HG02678 (cell line): ENCODE data around the gene PAQR8.
A peak's percentile ranks its signal among the peaks of the same experiment; 100 is the strongest.

Experiments used
- ATAC-seq: cut with Tn5 transposase; IDR thresholded peaks from one replicate; pipeline ENCODE4 v1.9.1; 2021; ENCODE audit warnings: mild to moderate bottlenecking, moderate library complexity; ENCODE audit not compliant: unreplicated experiment

The PAQR8 gene, protein sequence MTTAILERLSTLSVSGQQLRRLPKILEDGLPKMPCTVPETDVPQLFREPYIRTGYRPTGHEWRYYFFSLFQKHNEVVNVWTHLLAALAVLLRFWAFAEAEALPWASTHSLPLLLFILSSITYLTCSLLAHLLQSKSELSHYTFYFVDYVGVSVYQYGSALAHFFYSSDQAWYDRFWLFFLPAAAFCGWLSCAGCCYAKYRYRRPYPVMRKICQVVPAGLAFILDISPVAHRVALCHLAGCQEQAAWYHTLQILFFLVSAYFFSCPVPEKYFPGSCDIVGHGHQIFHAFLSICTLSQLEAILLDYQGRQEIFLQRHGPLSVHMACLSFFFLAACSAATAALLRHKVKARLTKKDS

DNA sequence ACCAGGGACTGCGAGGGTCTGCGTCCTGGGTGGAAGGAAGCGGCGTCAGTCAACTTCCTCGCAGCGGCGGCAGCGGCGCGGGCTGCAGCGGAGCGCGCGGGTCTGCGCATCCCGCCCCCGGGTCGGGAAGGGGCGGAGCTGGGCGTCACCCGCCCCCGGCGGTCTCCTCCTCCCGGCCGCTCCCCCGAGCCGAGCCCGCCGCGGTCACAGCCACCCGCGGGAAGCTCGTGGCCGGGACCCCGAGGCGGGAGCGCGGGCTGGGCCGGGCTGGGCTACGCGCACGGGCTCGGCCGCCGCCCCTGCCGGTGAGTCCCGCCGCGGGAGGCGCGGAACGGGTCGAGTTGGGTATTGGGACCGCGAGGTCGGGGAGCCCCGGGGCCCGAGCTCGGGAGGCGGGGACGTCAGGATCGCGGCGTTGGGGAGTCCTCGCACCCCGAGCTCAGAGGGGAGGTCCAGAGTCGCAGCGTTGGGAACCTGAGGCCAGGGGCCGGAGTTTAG lies at the start of gene PAQR8:
Gene PAQR8, plus strand, starts transcription at position 207 of the 498 bp plus-strand sequence. CDS start 41,063 bp downstream, outside the sequence.
- peak; percentile 86 for ATAC-seq

DNA sequence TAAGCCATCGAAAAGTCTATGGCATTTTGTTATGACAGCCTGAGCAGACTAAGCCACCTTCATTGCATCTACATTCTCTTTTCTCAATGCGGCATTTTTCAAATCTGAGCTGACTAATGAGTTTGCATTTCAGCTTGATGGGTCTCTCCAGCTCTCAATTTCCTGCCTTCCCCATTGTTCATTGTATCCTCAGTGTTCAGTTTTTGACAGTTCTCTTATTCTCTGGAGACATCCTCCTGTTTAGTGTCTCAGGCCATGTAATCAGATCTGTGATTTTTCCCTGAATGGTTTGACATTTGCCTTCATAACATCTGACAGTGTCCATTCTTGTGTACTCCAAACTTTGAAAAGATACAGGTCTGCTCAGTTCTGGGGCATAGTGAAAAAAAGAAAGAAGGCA lies 49.5 kb upstream of the PAQR8 start:
- no peak for ATAC-seq

DNA sequence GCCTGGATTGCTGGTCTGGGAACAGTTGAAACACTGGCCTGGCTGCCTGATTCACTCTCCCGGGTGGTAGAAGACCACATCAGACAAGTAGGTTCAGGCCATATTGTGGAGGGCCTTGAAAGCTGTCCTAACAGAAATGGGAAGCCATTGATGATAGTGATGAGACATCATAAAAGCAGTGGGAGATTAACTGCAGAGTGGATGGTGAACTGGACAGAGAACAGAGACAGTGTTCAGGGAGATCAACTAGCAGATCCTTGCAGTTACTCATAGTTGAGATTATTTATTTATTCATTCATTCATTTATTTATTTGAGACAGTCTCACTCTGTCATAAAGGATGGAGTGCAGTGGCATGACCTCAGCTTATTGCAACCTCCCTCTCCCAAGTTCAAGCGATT lies 47.2 kb upstream of the PAQR8 start:
- ATAC-seq: no peak

DNA sequence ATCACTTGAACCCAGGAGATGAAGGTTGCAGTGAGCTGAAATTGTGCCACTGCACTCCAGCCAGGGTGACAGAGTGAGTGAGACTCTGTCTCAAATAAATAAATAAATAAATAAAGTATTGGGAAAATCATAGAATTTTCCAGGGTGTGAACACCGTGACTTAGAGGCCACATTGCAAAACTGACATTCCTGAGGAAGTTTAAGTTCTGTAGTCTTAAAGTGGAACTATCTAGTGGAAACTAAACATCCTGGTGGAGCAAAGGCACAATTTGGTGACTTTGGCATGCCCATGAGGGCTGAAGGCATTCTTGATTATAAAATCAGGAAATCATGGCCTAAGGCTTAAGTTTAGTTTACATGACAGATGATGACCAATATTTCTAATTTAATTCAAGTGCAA lies 44.7 kb upstream of the PAQR8 start:
- ATAC-seq: no peak

DNA sequence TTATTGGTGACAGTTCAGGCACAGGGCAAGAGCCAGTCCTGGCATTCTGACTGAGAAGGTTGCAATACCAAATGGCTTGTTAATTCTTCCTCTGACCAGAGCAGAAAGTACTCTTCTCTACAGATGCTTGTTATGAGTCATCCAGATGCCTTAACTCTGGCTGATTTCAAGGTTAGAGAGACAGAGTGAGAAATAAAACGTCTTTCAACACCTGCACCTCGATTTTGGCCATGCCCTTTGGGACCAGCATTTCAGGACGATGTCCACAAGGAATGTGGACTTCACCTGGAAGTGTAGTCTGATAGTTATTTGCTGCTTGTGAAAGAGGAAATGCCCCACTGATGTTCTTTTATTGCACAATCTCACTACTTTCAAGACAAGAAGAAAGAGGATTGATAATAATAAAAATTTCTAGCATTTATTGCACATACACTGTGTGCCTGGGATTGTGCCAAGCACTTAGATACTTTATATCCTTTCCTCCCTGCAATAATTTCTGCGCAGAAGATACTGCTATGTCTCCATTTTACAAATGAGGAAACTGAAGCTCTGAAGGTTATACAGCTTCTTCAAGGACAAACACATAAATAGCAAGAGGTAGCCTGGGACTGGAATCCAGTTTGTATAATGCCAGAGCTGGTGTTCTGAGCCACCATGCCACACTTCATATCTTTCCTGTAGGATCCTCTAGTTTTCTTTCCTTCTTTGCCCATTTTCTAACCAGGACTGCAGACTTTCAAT lies 43.9 kb upstream of the PAQR8 start:
- ATAC-seq: peak; percentile 99

DNA sequence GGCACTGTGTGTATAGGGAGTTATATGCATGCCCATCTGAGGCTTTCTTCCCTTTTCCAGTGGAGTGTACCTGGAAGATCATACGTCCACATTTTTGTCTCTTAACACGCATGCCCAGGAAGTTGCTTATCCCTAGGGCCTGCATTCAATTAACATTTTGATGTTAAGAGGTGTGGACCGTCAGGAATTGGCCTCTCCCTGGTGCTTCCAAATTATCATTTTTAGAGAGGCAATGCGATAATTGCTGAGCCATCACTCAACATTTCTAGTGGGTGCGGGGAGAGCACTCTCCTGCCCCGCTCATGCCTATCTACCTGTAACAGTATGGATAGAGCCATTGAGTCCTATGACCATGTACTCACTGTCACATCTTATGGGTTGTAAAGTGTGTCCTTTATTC lies 37.8 kb upstream of the PAQR8 start:
- no peak for ATAC-seq

DNA sequence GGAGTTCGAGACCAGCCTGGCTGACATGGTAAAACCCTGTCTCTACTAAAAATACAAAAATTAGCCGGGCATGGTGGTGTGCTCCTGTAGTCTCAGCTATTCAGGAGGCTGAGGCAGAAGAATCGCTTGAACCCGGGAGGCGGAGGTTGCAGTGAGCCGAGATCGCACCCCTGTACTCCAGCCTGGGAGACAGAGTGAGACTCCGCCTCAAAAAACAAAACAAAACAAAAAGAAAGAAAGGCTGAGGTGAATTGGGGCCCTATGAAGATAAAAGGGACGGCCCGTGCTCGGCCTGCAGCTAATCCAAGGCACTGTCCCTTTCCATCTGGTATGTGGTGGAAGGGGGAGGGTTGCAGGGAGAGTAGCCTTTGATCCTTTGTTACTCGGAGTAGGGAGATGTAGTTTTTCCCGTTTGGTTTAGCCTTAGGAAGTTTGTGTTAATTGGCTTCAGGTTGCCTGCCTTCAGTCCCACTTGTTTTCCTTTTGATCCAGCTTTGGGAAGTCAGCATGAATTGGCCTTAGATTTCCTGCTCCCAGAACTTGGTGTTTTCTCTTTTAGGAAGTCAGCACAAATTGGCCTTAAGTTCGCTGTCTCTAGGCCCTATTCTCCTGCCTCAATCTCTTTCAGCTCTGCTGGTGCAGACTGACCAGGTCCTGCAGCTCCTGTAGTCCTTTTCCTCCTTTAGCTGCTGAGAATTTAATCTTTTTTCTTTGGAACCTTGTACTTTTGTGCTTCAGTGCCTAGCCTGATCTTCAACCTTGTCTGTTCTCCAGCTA lies 36.1 kb upstream of the PAQR8 start:
- no peak for ATAC-seq

DNA sequence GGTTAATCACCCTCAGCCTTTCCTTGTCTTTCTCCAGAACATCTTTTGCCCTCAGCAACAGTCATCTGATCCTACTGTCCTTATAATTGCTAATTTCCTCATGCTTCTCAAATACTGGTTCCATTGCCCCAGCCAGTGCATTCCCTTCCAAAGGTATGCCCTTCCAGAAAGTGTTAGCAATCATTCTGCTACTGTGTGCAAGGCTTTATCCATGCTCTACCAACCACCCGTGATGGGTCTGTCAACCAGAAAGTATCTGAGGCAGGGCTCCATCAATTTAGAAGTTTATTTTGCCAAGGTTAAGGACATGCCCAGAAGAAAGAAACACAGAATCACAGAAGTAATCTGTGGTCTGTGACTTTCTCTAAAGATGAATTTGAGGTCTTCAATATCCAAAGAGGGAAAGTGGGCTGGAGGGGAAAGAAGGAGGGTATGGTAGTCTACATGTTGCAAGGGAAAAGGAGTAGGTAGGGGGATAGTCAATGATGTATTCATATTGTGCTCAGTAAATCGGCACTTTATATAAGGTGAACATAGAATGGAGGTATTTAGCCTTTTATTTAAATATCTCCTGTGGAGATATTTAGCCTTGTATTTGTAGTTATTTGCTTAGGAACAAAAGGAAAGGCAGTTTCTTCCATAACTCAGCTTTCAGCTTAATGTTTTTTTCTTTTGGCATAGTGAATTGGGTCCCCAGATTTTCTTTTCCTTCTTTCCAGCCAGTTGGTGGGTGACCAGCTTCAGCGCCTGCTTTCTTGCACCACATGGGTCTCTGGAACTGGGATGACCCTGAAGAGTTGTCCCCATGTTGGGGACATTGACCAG lies 35.2 kb upstream of the PAQR8 start:
- no peak for ATAC-seq

DNA sequence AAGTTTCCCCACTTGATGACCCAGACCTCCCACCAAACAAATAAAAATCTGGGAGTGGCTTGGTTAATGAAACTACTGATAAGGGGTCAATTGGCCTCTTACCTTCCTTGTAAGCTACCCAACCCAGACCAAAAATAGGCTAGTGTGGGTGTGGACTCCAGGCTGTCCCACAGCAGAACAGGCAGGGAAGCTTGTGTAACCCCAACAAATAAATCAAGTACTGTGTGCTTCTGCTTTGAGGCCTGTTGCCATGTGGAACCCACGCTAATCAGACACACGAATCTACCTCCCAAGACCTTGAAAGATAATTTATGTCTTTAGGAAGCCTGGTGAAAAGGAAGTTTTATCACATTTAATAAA lies 33.7 kb upstream of the PAQR8 start:
- ATAC-seq: no peak

DNA sequence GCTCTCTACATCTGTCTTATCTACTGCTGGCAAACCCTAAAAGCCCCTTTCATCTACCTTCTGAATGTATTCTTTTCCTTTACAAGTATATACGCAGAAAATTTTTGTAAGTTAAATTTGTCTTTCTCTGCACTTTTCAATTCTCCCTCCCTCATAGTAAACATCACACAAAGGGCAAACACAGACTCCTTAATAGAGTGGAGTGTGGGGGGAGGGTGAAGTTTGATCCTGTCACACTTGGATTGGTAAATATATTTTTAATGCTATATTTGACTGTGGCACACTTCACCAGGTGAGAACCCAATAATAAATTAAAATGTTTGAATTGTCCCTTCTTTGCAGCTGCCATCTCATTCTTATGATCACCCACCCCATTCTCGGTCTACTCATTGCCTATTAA lies 33.2 kb upstream of the PAQR8 start:
- no peak for ATAC-seq

DNA sequence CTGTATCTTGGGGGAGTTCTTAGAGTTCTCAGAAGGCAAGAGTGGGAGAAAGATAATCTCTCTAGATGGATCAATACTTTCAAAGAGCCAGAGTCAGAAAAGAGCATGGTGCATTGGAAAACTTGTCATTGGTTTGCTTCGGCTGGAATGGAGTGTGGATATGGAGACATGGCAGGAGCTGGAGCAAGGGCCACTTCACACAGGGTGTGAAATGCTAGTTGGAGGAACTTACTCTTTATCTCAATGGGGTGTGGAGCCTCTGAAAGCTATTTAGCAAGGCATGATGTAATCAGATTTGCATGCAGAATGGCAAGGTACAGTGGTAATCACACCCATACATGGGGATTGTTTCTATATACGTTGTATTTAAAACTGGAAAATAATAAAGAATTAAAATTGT lies 31.5 kb upstream of the PAQR8 start:
- no peak for ATAC-seq

DNA sequence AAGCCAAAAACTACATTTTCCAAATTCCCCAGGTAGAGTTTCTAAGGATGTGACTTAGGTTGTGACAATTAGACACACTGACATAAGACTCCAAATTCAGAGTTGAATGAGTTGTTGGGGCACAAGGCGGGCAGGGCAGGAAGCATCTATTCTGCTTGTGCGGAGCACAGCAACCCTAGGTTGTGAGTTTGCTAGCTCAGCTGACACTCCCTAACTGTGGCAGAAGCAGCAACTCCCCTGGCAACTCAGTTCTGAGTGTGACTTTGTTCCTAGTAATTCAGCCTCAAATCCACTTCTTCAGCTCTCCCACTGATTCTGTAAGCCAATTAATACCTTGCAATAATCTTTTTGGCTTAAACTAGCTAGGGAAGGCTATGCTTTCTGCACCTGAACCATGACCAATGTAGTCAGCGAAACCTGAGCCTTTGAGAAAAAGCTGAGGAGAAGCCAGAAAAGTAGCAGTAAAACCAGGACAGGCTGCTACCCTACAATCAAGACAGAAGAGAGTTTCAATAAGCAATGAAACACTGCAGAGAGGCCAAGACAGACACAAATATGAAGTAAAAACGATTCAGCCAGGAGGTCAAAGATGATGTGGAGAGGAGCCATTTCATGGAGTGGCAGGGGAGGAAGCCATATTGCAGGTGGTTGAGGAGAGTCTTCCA lies 30.0 kb upstream of the PAQR8 start:
- ATAC-seq: no peak

DNA sequence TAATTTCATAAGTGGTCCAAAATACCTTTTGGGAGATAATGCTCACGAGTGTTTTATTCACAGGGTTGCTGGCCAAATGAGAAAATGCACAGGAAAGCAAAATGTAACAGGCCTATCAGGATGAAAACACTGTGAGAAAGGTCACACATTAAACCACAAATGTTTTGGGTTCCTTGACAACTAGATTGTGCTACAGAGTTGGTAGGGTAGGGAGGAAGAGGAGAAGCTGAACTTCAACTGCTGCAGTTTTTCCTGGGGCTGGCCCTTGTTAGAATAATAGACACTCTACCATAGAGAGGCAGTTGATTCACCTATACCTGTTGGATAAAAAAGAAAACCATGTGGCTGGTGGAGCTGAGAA lies 28.1 kb upstream of the PAQR8 start:
- ATAC-seq: no peak

DNA sequence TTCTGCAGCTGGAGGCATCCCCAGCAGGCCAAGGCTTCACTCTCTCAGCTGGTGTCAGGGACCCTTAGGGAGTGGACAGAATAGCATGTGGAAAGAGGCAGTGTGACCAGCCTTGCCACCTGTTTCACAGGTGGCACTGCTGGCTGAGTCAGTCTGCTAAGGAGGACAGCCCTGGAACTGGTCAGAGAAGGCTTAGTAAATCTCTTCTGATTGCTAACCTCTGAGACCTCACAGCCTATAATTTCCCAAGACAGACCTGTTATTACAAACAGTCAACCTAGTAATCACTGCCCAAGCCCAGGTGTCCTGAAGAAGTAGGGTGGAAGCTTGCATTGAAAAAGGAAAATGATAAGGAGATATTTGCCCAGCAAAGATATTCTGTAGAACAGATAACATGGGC lies 26.4 kb upstream of the PAQR8 start:
- ATAC-seq: no peak

DNA sequence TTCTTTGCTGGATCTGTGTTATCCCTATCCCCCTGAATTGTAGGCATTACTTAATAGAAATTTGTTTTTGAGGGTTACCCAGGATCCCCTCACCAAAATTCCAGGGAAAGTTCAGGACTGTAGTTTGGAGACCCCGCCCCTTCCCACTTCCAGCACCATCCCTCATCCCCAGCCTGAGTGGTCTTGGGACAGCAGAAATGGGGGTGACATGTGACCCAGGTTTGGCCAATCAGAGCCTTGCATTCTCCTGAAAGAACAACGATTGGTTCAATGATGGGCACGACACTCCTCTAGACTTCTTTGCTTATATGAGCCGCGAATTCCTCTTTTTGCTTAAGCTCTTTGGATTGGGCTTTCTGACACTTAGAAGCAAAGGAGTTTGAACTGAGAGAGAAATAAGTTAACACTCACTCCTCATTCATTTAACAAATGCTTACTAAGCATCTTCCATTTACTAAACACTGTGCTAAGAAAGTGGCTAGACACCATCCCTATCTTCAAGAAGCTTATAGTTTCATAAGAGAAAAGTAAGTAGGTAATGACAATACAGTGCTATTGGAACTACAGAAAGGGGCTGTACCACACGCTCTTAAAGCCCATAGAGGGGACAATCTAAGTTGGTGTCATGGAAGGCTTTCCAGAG lies 24.9 kb upstream of the PAQR8 start:
- no peak for ATAC-seq

DNA sequence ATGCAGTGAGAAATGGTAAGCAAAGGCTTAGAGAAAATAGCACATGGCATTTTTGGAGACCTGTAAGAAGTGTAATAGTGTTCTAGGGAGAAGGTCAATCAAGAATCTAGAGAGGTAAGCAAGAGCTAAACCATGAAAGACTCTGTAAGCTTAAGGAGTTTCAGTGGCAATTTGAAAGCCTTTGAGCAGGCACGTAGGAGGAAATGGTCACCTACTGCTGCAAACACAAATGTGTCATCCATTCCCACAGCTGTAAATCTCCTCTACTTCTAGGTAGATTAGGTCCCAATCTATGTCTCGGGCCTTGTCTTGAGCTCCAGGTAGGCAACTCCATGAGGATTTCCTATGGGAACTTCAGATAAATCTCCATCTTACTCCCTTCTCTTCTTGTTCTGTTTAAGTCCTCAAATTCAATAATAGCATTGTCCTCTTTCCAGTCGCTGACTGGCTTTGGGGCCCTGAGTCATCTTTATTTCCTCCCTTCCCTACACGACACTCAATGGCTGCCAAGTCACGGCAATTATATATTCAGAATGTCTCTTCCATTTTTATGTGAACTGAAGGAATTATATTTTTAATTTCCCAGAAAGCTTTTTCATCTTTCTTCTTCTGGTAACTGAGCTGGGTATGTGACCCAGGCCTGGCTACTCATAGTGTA lies 24.2 kb upstream of the PAQR8 start:
- peak; percentile 74 for ATAC-seq

DNA sequence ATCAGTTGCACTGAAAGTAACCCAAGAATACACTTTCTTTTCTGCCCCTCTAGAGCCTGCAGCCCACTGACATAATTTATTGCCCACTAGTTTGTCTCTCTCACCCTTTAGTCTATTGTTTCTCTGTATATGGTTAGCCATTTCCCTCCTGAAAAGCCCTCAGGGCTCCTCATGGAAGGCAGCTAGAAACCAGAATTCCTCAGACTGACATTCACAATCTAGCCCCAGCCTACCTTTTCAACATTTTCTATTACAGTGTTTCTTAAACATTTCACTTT lies 21.4 kb upstream of the PAQR8 start:
- no peak for ATAC-seq

DNA sequence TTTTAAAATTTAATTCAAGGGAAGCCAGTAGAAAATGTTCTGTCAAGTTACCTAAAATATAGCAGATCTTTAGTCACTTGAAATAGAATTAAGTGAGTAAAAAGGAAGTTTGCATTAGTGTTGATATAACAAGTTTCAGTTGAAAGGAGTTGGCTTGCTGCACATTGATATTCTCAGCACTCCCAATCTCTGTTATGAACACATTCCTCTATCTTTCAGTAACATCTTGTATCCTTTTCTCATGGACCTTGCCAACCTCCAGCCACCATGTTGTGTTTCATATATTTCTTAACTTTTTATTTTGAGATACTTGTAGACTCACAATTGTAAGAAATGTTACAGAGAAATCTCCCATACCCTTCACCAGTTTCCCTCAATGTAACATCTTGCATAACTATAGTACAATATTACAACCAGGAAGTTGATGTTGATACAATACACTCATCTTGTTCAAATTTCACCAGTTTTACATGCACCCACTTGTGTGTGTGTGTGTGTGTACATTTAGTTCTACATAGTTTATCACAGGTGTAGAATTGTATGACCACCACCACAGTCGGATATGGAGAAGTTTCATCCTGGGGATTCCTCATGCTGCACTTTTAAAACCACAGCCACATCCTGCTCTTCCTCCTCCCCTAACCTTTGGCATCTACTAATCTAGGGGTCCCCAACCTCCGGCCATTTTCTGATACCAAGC lies 20.2 kb upstream of the PAQR8 start:
- no peak for ATAC-seq

DNA sequence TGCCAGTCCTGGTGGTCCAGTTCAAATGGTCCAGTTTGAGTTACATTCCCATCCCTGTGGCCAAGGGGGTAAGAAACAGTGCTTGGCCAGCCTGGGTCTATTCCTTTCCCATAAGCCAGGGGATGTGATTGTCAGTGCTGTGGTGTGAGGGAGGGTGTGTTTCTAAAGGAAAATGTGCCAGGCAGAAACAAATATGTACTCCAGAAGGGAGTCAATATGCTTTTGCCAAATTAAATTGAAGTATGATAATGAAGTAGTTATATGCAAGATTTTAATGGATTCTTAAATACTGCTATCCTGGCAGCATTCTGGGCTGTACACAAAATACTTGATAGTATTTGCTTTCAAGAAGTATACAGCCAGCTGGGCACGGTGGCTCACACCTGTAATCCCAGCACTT lies 16.6 kb upstream of the PAQR8 start:
- no peak for ATAC-seq
